H1 (cell line): ENCODE measurements around the gene CFAP74. TPM values are rescaled to one million over a fixed set of nuclear protein-coding genes. Genes with fewer than 3 reads are reported as not detected.

Source experiments
- CTCF ChIA-PET: fragments of 300-600 bp; sonication (Branson Sonifier 250); formaldehyde crosslinking; loops from one replicate; lab custom pipeline; 2021; ENCODE audit not compliant: partially characterized antibody; lab: Charles Lee
- POLR2A ChIA-PET: fragments of 300-600 bp; sonication (Branson Sonifier 250); formaldehyde crosslinking; loops from one replicate; lab custom pipeline; 2021; ENCODE audit warnings: inconsistent platforms; ENCODE audit not compliant: partially characterized antibody; lab: Charles Lee
- DNase-seq, 2 experiments: peaks; one replicate each; pipeline versions ENCODE4 v3.0.0 to v3.0.0-alpha.2; 2010 to 2022; ENCODE audit warnings: low spot score in 2 of 2, low read depth in 1 of 2, mixed read lengths in 1 of 2
- FAIRE-seq: peaks from 2 replicates; lab custom pipeline; 2011; peaks lifted over from hg19 to GRCh38; lab: Jason Lieb, UNC
- H2AFZ ChIP-seq: 2 replicates; pipeline ENCODE4 v1.8.1; 2012; ENCODE audit warnings: low read length, inconsistent platforms
- H2AK5ac ChIP-seq: 2 replicates; pipeline ENCODE4 v1.6.1; 2013; ENCODE audit warnings: low read depth, low read length
- H2BK120ac ChIP-seq: replicated peaks from 2 replicates; pipeline ENCODE3; 2013; ENCODE audit warnings: low read depth, low read length, inconsistent platforms
- H2BK12ac ChIP-seq: 2 replicates; pipeline ENCODE4 v1.6.1; 2013; ENCODE audit warnings: low read depth, low read length
- H2BK15ac ChIP-seq: 2 replicates; pipeline ENCODE4 v1.6.1; 2013; ENCODE audit warnings: low read length
- H2BK20ac ChIP-seq: 2 replicates; pipeline ENCODE4 v1.6.1; 2013; ENCODE audit warnings: low read length
- H2BK5ac ChIP-seq: 2 replicates; pipeline ENCODE4 v1.6.1; 2013; ENCODE audit warnings: low read depth, low read length
- H3K14ac ChIP-seq: 2 replicates; pipeline ENCODE4 v1.6.1; 2013; ENCODE audit warnings: inconsistent platforms; ENCODE audit not compliant: insufficient read length
- H3K18ac ChIP-seq: 2 replicates; pipeline ENCODE4 v1.6.1; 2013; ENCODE audit warnings: low read length; ENCODE audit errors: extremely low read depth
- H3K23ac ChIP-seq: 2 replicates; pipeline ENCODE4 v1.6.1; 2013; ENCODE audit warnings: inconsistent platforms; ENCODE audit not compliant: insufficient read length
- H3K23me2 ChIP-seq: 2 replicates; pipeline ENCODE4 v1.6.1; 2013; ENCODE audit warnings: low read depth, low read length
- H3K27ac ChIP-seq: 2 replicates; pipeline ENCODE4 v1.6.1; 2011; ENCODE audit warnings: low read depth, low read length, inconsistent platforms
- H3K27me3 ChIP-seq, 4 experiments: replicated peaks in 1 of 4; 1 replicate in 1 of 4; 2 replicates in 3 of 4; pipeline versions ENCODE4 v1.6.1 to v1.8.1; 2011 to 2013; ENCODE audit warnings: low read length in 3 of 4, mild to moderate bottlenecking in 3 of 4, inconsistent platforms in 2 of 4, mixed read lengths in 2 of 4, moderate library complexity in 1 of 4; ENCODE audit not compliant: control insufficient read depth in 3 of 4, insufficient read depth in 3 of 4; ENCODE audit errors: extremely low read depth in 1 of 4
- H3K36me3 ChIP-seq, 4 experiments: 2 replicates each; pipeline versions ENCODE4 v1.6.1 to v1.8.1; 2011 to 2013; ENCODE audit warnings: mild to moderate bottlenecking in 4 of 4, low read length in 3 of 4, moderate library complexity in 2 of 4, control low read depth in 1 of 4, inconsistent platforms in 1 of 4; ENCODE audit not compliant: insufficient read depth in 4 of 4, control insufficient read depth in 2 of 4
- H3K4ac ChIP-seq: replicated peaks from 2 replicates; pipeline ENCODE3; 2013; ENCODE audit warnings: low read length, low read depth, mixed read lengths, inconsistent platforms; ENCODE audit not compliant: insufficient read length
- H3K4me1 ChIP-seq, 4 experiments: replicated peaks in 1 of 4; 1 replicate in 1 of 4; 2 replicates in 3 of 4; pipeline versions ENCODE4 v1.6.1 to v1.8.1; 2011 to 2013; ENCODE audit warnings: low read length in 3 of 4, inconsistent platforms in 2 of 4, mixed read lengths in 1 of 4; ENCODE audit not compliant: insufficient read depth in 4 of 4, control insufficient read depth in 3 of 4
- H3K4me2 ChIP-seq, 2 experiments: 2 replicates each; pipeline versions ENCODE4 v1.6.1 to v1.8.1; 2011 to 2013; ENCODE audit warnings: low read depth in 2 of 2, low read length in 2 of 2, control low read depth in 1 of 2, inconsistent platforms in 1 of 2, mild to moderate bottlenecking in 1 of 2; ENCODE audit not compliant: insufficient read depth in 1 of 2
- H3K4me3 ChIP-seq, 4 experiments: fragments of 200-600, 300-600 bp in 1 of 4; sonication (generic), shearing (Covaris generic), sonication (Bioruptor Twin) in 1 of 4; 2 replicates each; pipeline versions ENCODE4 v1.5.1 to v1.8.1; 2011 to 2016; ENCODE audit warnings: low read length in 4 of 4, low read depth in 3 of 4, control low read depth in 2 of 4, inconsistent platforms in 2 of 4, mild to moderate bottlenecking in 2 of 4, mixed read lengths in 1 of 4, moderate library complexity in 1 of 4; ENCODE audit not compliant: insufficient read depth in 2 of 4; ENCODE audit errors: extremely low read depth in 1 of 4
- H3K56ac ChIP-seq: replicated peaks from 2 replicates; pipeline ENCODE3; 2013; ENCODE audit warnings: low read depth, mild to moderate bottlenecking, mixed read lengths, low read length, inconsistent platforms; ENCODE audit not compliant: insufficient read length
- H3K79me1 ChIP-seq: 2 replicates; pipeline ENCODE4 v1.6.1; 2013; ENCODE audit warnings: low read depth, low read length, control low read depth
- H3K79me2 ChIP-seq, 2 experiments: 2 replicates each; pipeline versions ENCODE4 v1.6.1 to v1.8.1; 2012 to 2013; ENCODE audit warnings: low read length in 2 of 2, mild to moderate bottlenecking in 2 of 2, inconsistent platforms in 1 of 2; ENCODE audit not compliant: insufficient read depth in 2 of 2, control insufficient read depth in 1 of 2
- H3K9ac ChIP-seq, 4 experiments: replicated peaks in 1 of 4; 1 replicate in 1 of 4; 2 replicates in 3 of 4; pipeline versions ENCODE4 v1.6.1 to v1.8.1; 2011 to 2013; ENCODE audit warnings: low read depth in 3 of 4, low read length in 3 of 4, control low read depth in 2 of 4, mild to moderate bottlenecking in 2 of 4, moderate library complexity in 2 of 4, inconsistent platforms in 1 of 4; ENCODE audit errors: extremely low read depth in 1 of 4
- H3K9me3 ChIP-seq, 2 experiments: 2 replicates each; pipeline versions ENCODE4 v1.6.1 to v1.8.1; 2012 to 2013; ENCODE audit warnings: mild to moderate bottlenecking in 2 of 2, moderate library complexity in 2 of 2, control low read depth in 1 of 2, inconsistent platforms in 1 of 2, low read depth in 1 of 2, low read length in 1 of 2, mixed read lengths in 1 of 2; ENCODE audit not compliant: insufficient read depth in 2 of 2
- H4K20me1 ChIP-seq, 2 experiments: replicated peaks in 1 of 2; 2 replicates each; pipeline versions ENCODE3 to v1.8.1; 2011 to 2013; ENCODE audit warnings: inconsistent platforms in 2 of 2, low read length in 2 of 2, mild to moderate bottlenecking in 1 of 2; ENCODE audit not compliant: insufficient read depth in 2 of 2, control insufficient read depth in 1 of 2
- H4K5ac ChIP-seq: 2 replicates; pipeline ENCODE4 v1.6.1; 2013; ENCODE audit warnings: low read length, low read depth, mixed read lengths, inconsistent platforms; ENCODE audit not compliant: insufficient read length
- H4K8ac ChIP-seq: 2 replicates; pipeline ENCODE4 v1.8.0; 2013; ENCODE audit warnings: mild to moderate bottlenecking, moderate library complexity, low read length, inconsistent platforms; ENCODE audit not compliant: insufficient read depth; ENCODE audit errors: extremely low read depth
- H4K91ac ChIP-seq: replicated peaks from 2 replicates; pipeline ENCODE3; 2013; ENCODE audit warnings: low read length, mixed read lengths, inconsistent platforms; ENCODE audit not compliant: insufficient read length
- BCL11A ChIP-seq, 2 experiments: IDR thresholded peaks; one replicate each; pipeline ENCODE4 v1.6.1; 2011; ENCODE audit warnings: low read depth in 2 of 2, low read length in 2 of 2, mild to moderate bottlenecking in 2 of 2
- MAX ChIP-seq: IDR thresholded peaks from 2 replicates; pipeline ENCODE4 v1.6.1; 2012; ENCODE audit warnings: inconsistent platforms
- SP4 ChIP-seq: IDR thresholded peaks from 2 replicates; pipeline ENCODE4 v1.6.1; 2012; ENCODE audit warnings: low read length, inconsistent platforms
- USF2 ChIP-seq: IDR thresholded peaks from 2 replicates; pipeline ENCODE4 v1.6.1; 2011; ENCODE audit warnings: low read length, improper control_type of control experiment
- WGBS, 2 experiments: shearing (Covaris generic) in 1 of 2; methylation state at CpG; one replicate each; pipeline versions ENCODE4 v1.1.6 to v1.1.7; 2013 to 2015; ENCODE audit warnings: low lambda C conversion rate in 2 of 2, mixed read lengths in 2 of 2, inconsistent platforms in 1 of 2, low coverage in 1 of 2, missing lambda C conversion rate in 1 of 2; ENCODE audit not compliant: insufficient replicate concordance in 2 of 2, insufficient coverage in 1 of 2, insufficient read length in 1 of 2; ENCODE audit errors: extremely low coverage in 1 of 2, missing lambda C conversion rate in 1 of 2; 5-methylcytosine and 5-hydroxymethylcytosine counted together
- polyA plus RNA-seq, 7 experiments: library from polyadenylated mRNA; depleted of rRNA in 3 of 7; stranded (reverse) in 5 of 7; unstranded in 2 of 7; fragments of >200 nt in 5 of 7; fragments of 200-250 nt in 2 of 7; gene quantifications; 1 replicate in 5 of 7; 2 replicates in 1 of 7; 4 replicates in 1 of 7; pipeline versions ENCODE4 v1.2.1 to v1.2.3, GENCODE V29; 2011 to 2013; ENCODE audit warnings: missing spikeins in 2 of 7, mixed read lengths in 2 of 7
- total RNA-seq: library from RNA; stranded (reverse); fragmentation: NEBNext Ultra II Directional; extraction: Animal tissue kit (Norgen Biotek cat#: 25700); gene quantifications from 2 replicates; pipeline ENCODE4 v1.2.1, GENCODE V29; 2021

CFAP74 gene
- total and polyA plus RNA-seq, 2 of the 8 experiments (the other 6 are each of a cell fraction or from before 2014, with no cell fraction given) = 0.09 to 0.20 TPM

- no peak overlapping the region for H3K56ac ChIP-seq
- no peaks in the 10 kb centered on the region for H3K79me1 ChIP-seq
- H3K23me2 ChIP-seq = no peaks in the 10 kb centered on the region; the same call in 1 of the 2 replicates
- no peak overlapping the region for H3K4me2 ChIP-seq
- DNase-seq = no peak
- 92% methylated on average over 8 of the region's 9 CpGs; no CpG with 5 or more reads in 1 of the 2 experiments for whole genome bisulfite sequencing, 2 experiments
- no peak overlapping the region for H2BK5ac ChIP-seq
- TF ChIP-seq SP4 (no peak), MAX (no peak), USF2 (no peak), BCL11A (IDR thresholded peaks at IDR 0.05; ENCODE audit: low read depth in 2 of 2, low read length in 2 of 2) (no peak)
- H4K5ac ChIP-seq = no peak overlapping the region
- H2BK12ac ChIP-seq = no peak overlapping the region
- no peaks in the 10 kb centered on the region for H3K36me3 ChIP-seq
- no peak overlapping the region for H3K9ac ChIP-seq
- peaks cover 0 to 2% (median 0%) of the 10 kb centered on the region in 4 experiments; a peak in 3 of 7 replicates for H3K27me3 ChIP-seq
- H4K20me1 ChIP-seq = no peaks in the 10 kb centered on the region
- H3K4me1 ChIP-seq = peaks cover 0 to 2% (median 0%) of the 10 kb centered on the region in 4 experiments; a peak in 3 of 7 replicates
- H3K9me3 ChIP-seq = no peaks in the 10 kb centered on the region
- H4K8ac ChIP-seq = no peak overlapping the region
- H3K14ac ChIP-seq = no peak overlapping the region
- no peak overlapping the region for H2BK15ac ChIP-seq
- H2AK5ac ChIP-seq = no peak overlapping the region
- no peak overlapping the region for H3K27ac ChIP-seq
- H3K23ac ChIP-seq = no peak overlapping the region
- FAIRE-seq = no peak
- no peaks in the 10 kb centered on the region for H3K79me2 ChIP-seq
- no peak overlapping the region for H2BK120ac ChIP-seq
- no peak overlapping the region for H4K91ac ChIP-seq
- H3K18ac ChIP-seq = no peak overlapping the region; the same call in 1 of the 2 replicates
- no peak overlapping the region for H3K4me3 ChIP-seq
- H2AFZ ChIP-seq = no peak overlapping the region
- CTCF ChIA-PET = interaction anchor here (0.5 to 1.5 kb wide), 6 partner anchors 17 to 231 kb away, joined by 3 to 5 read pairs (median 4); no protein-coding TSS in a partner anchor
- no peak overlapping the region for H2BK20ac ChIP-seq
- POLR2A ChIA-PET = no interaction called here
- no peak overlapping the region for H3K4ac ChIP-seq
Measured at GRCh38 chr1:2000850-2001249, 2.7 kb downstream of the CFAP74 start.
